A673 (cell line): ENCODE data around the gene FCRLB.

ENCODE experiments used
- EZH2 ChIP-seq: fragments of 200-600 bp; sonication (generic); IDR thresholded peaks from 2 replicates; pipeline ENCODE4 v1.6.1; 2017; ENCODE audit warnings: borderline replicate concordance, low read depth, mild to moderate bottlenecking, mixed read lengths, antibody characterized with exemption, low read length; ENCODE audit not compliant: poor library complexity, severe bottlenecking
- TF ChIP-seq, protein P1 (sequence below): fragments of 300-800, 200-600 bp; sonication (generic); conservative IDR thresholded peaks from 2 replicates; pipeline ENCODE4 v1.5.1; 2017; ENCODE audit warnings: low read depth, mild to moderate bottlenecking, antibody characterized with exemption, low read length, moderate library complexity, mixed read lengths

DNA sequence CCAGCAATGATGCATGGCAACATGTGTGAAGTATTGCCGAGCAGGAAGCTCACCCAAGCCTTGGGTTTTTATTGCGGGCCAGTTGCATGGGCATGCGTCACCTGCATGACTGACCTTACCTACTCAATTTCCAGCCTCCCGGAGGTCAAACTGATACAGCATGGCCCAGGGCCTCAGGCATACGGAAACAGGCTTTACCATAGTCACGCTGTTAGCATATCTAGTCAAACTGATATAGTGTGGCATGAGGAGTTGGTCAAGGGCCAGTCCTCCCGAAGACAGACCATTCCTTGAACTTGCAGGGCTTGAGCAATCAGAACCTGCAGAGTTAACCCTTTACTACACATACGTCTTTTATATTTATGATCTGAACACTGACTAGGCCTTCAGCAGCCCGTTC lies 21.9 kb downstream of the FCRLB start:
- TF ChIP-seq, protein P1, sequence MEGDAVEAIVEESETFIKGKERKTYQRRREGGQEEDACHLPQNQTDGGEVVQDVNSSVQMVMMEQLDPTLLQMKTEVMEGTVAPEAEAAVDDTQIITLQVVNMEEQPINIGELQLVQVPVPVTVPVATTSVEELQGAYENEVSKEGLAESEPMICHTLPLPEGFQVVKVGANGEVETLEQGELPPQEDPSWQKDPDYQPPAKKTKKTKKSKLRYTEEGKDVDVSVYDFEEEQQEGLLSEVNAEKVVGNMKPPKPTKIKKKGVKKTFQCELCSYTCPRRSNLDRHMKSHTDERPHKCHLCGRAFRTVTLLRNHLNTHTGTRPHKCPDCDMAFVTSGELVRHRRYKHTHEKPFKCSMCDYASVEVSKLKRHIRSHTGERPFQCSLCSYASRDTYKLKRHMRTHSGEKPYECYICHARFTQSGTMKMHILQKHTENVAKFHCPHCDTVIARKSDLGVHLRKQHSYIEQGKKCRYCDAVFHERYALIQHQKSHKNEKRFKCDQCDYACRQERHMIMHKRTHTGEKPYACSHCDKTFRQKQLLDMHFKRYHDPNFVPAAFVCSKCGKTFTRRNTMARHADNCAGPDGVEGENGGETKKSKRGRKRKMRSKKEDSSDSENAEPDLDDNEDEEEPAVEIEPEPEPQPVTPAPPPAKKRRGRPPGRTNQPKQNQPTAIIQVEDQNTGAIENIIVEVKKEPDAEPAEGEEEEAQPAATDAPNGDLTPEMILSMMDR: no peak
- no peak for TF ChIP-seq EZH2
